PC-9 (cell line): ENCODE measurements around the gene SPDYE1. TPM values are rescaled to one million over a fixed set of nuclear protein-coding genes. Genes with fewer than 3 reads are reported as not detected.

Experiments
- BruUV-seq: library from RNA; stranded (reverse); fragments of 400-500 nt; replicated peaks from 2 replicates; lab custom pipeline; 2021; lab: Mats Ljungman, UMichigan
- CTCF ChIA-PET: fragments of 300-600 bp; sonication (Branson Sonifier 250); formaldehyde crosslinking; loops from one replicate; lab custom pipeline; 2022; ENCODE audit warnings: antibody characterized with exemption; lab: Charles Lee
- POLR2A ChIA-PET: fragments of 300-600 bp; sonication (Branson Sonifier 250); formaldehyde crosslinking; loops from one replicate; lab custom pipeline; 2022; ENCODE audit warnings: antibody characterized with exemption; ENCODE audit not compliant: unreplicated experiment; lab: Charles Lee
- DNase-seq, 2 experiments: peaks; one replicate each; pipeline versions ENCODE4 v3.0.0 to v3.0.0-alpha.2; 2015 to 2022; ENCODE audit warnings: mixed read lengths in 1 of 2
- H2AFZ ChIP-seq: fragments of 200-600 bp; sonication (generic); 2 replicates; pipeline ENCODE4 v1.8.1; 2017; ENCODE audit warnings: antibody characterized with exemption
- H3F3A ChIP-seq: fragments of 200-600 bp; sonication (generic); 2 replicates; pipeline ENCODE4 v1.8.1; 2017; ENCODE audit warnings: antibody characterized with exemption, mild to moderate bottlenecking, low read depth; ENCODE audit not compliant: insufficient read depth
- H3K27ac ChIP-seq: fragments of 200-600 bp; sonication (generic); 2 replicates; pipeline ENCODE4 v1.6.1; 2016; ENCODE audit warnings: mixed run types
- H3K27me3 ChIP-seq: fragments of 200-600 bp; sonication (generic); 2 replicates; pipeline ENCODE4 v1.6.1; 2016; ENCODE audit warnings: low read depth, mixed run types; ENCODE audit not compliant: insufficient read depth
- H3K36me3 ChIP-seq: fragments of 200-600 bp; sonication (generic); 2 replicates; pipeline ENCODE4 v1.6.1; 2016; ENCODE audit warnings: low read depth, mixed run types
- H3K4me1 ChIP-seq: fragments of 200-600 bp; sonication (generic); replicated peaks from 2 replicates; pipeline ENCODE4 v1.6.1; 2016; ENCODE audit warnings: mixed run types; ENCODE audit not compliant: insufficient read depth
- H3K4me2 ChIP-seq: fragments of 200-600 bp; sonication (generic); 2 replicates; pipeline ENCODE4 v1.6.1; 2017; ENCODE audit warnings: mixed run types
- H3K4me3 ChIP-seq: fragments of 200-600 bp; sonication (generic); 2 replicates; pipeline ENCODE4 v1.6.1; 2016; ENCODE audit warnings: mixed run types
- H3K79me2 ChIP-seq: fragments of 200-600 bp; sonication (generic); 2 replicates; pipeline ENCODE4 v1.6.1; 2017; ENCODE audit warnings: low read depth, mixed run types
- H3K9me2 ChIP-seq: fragments of 200-600 bp; sonication (generic); 2 replicates; pipeline ENCODE4 v1.8.1; 2017; ENCODE audit warnings: mild to moderate bottlenecking; ENCODE audit not compliant: insufficient read depth
- H3K9me3 ChIP-seq: fragments of 200-600 bp; sonication (generic); 2 replicates; pipeline ENCODE4 v1.8.1; 2016; ENCODE audit warnings: low read depth; ENCODE audit not compliant: insufficient read depth
- H4K20me1 ChIP-seq: fragments of 200-600 bp; sonication (generic); 2 replicates; pipeline ENCODE4 v1.8.1; 2017; ENCODE audit not compliant: insufficient read depth
- CTCF ChIP-seq: fragments of 200-600 bp; sonication (generic); conservative IDR thresholded peaks from 2 replicates; pipeline ENCODE4 v1.6.1; 2017; ENCODE audit warnings: mixed run types, antibody characterized with exemption, mild to moderate bottlenecking, moderate library complexity
- EZH2 ChIP-seq: fragments of 200-600 bp; sonication (generic); IDR thresholded peaks from 2 replicates; pipeline ENCODE4 v1.8.0; 2017; ENCODE audit warnings: antibody characterized with exemption, low read depth
- intact Hi-C: fragments of 100-400 bp; cut with micrococcal nuclease; formaldehyde crosslinking; loops from one replicate; pipeline ENCODE4 v1.10.0; 2022; ENCODE audit not compliant: unreplicated experiment
- total RNA-seq: library from RNA; stranded (reverse); gene quantifications from 2 replicates; pipeline ENCODE4 v1.2.3, GENCODE V29; 2021

SPDYE1 gene
- total RNA-seq, 1 experiment from 2014 or later = not detected

GRCh38 chr7:44057849-44058758 lies 60.4 kb downstream of the SPDYE1 start:
- no peak for TF ChIP-seq EZH2
- TF ChIP-seq CTCF = no peak
- Histone ChIP-seq H3K9me3 (no peaks in the 10 kb centered on the region), H2AFZ (no peak overlapping the region), H3K79me2 (no peaks in the 10 kb centered on the region), H3K9me2 (no peaks in the 10 kb centered on the region), H3K36me3 (peaks cover 15% of the 10 kb centered on the region; the same call in 1 of the 2 replicates), H3K4me1 (no peaks in the 10 kb centered on the region), H4K20me1 (peaks cover 22% of the 10 kb centered on the region), H3K27me3 (no peaks in the 10 kb centered on the region), H3F3A (peaks cover 9% of the 10 kb centered on the region), H3K27ac (no peak overlapping the region), H3K4me2 (no peak overlapping the region), H3K4me3 (no peak overlapping the region)
- ChIA-PET CTCF (interaction anchor here (0.5 kb wide), 1 partner anchor 18 kb away, joined by 5 read pairs; no protein-coding TSS in a partner anchor), POLR2A (no interaction called here)
- intact Hi-C loops = no loop called here
- no TSS peak for BruUV-seq
- DNase-seq = no peak

- Histone ChIP-seq H3K79me2 (no peaks in the 10 kb centered on the region), H3K9me3 (no peaks in the 10 kb centered on the region), H3K36me3 (peaks cover 12% of the 10 kb centered on the region; the same call in 1 of the 2 replicates), H3K4me3 (no peak overlapping the region), H3K27me3 (no peaks in the 10 kb centered on the region), H3F3A (peaks cover 12% of the 10 kb centered on the region), H3K4me1 (no peaks in the 10 kb centered on the region), H4K20me1 (peaks cover 27% of the 10 kb centered on the region), H2AFZ (no peak overlapping the region), H3K9me2 (no peaks in the 10 kb centered on the region), H3K4me2 (no peak overlapping the region), H3K27ac (no peak overlapping the region)
- intact Hi-C loops = no loop called here
- TF ChIP-seq CTCF (no peak), EZH2 (no peak)
- POLR2A ChIA-PET = no interaction called here
- no peak for DNase-seq
- BruUV-seq = no TSS peak
- CTCF ChIA-PET = no interaction called here
Observed at GRCh38 chr7:44058759-44059218, 61.1 kb downstream of the SPDYE1 start.

- ChIA-PET POLR2A (no interaction called here), CTCF (no interaction called here)
- Histone ChIP-seq H3K4me2 (no peak overlapping the region), H3K4me1 (no peaks in the 10 kb centered on the region), H3K9me2 (no peaks in the 10 kb centered on the region), H3K36me3 (peaks cover 12% of the 10 kb centered on the region; the same call in 1 of the 2 replicates), H3K9me3 (no peaks in the 10 kb centered on the region), H4K20me1 (peaks cover 27% of the 10 kb centered on the region), H3F3A (peaks cover 17% of the 10 kb centered on the region), H3K79me2 (no peaks in the 10 kb centered on the region), H3K27ac (no peak overlapping the region), H3K27me3 (no peaks in the 10 kb centered on the region), H3K4me3 (no peak overlapping the region), H2AFZ (no peak overlapping the region)
- BruUV-seq = no TSS peak
- no peak for TF ChIP-seq EZH2
- TF ChIP-seq CTCF = no peak
- no peak for DNase-seq
- intact Hi-C loops = no loop called here
Observed at GRCh38 chr7:44059219-44060090, 61.8 kb downstream of the SPDYE1 start.
